Measurements from ENCODE around the gene BCL2. TPM values are rescaled to one million over a fixed set of nuclear protein-coding genes. Genes with fewer than 3 reads are reported as not detected.

BCL2 gene
- total RNA-seq, 1 donor from 2014 or later: 9.3 TPM

DNA sequence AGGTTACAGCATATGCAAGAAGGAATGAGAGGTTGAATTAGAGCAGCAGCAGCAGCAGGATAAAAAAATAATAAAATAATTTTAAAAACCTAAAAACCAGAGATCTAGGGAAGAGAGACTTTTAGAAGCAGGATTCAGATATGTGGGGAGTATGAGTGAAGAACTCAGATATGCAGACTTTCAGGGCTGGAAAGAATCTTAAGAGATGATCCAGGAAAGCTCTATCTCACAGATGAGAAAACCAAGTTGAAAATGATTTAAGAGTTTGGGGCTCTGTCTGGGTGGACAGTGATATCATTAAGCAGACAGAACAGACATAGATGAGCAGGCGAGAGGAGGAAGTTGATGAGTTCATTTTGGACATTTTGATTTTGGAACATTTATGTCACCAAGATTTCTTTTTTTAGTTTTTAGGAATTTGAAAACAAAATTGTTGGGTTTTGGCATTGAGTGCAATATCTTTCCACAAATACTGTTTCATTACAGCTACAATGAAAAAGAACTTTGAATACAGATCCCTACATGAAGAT lies 31.8 kb downstream of the BCL2 start:
- H3K27ac Mint-ChIP-seq: no peak overlapping the region
- H3K4me3 Mint-ChIP-seq: no peak overlapping the region
- TF ChIP-seq CTCF (IDR thresholded peaks at IDR 0.05; ENCODE audit: unreplicated experiment): no peak
- H3K36me3 Mint-ChIP-seq: no peaks in the 10 kb centered on the region
- H3K27me3 Mint-ChIP-seq (ENCODE audit: low read depth): no peaks in the 10 kb centered on the region
- H3K9me3 Mint-ChIP-seq: no peaks in the 10 kb centered on the region
- H3K4me1 Mint-ChIP-seq: peaks cover 9% of the 10 kb centered on the region
- no peak for DNase-seq (ENCODE audit: low spot score in 2 of 2, unreplicated experiment in 2 of 2)

GRCh38 chr18:63286926-63287325 lies 32.6 kb downstream of the BCL2 start:
- no peaks in the 10 kb centered on the region for H3K36me3 Mint-ChIP-seq
- peaks cover 9% of the 10 kb centered on the region for H3K4me1 Mint-ChIP-seq
- DNase-seq (ENCODE audit: low spot score in 2 of 2, unreplicated experiment in 2 of 2): no peak
- no peak overlapping the region for H3K4me3 Mint-ChIP-seq
- H3K9me3 Mint-ChIP-seq: no peaks in the 10 kb centered on the region
- H3K27ac Mint-ChIP-seq: no peak overlapping the region
- no peaks in the 10 kb centered on the region for H3K27me3 Mint-ChIP-seq (ENCODE audit: low read depth)
- no peak for TF ChIP-seq CTCF (IDR thresholded peaks at IDR 0.05; ENCODE audit: unreplicated experiment)

DNA sequence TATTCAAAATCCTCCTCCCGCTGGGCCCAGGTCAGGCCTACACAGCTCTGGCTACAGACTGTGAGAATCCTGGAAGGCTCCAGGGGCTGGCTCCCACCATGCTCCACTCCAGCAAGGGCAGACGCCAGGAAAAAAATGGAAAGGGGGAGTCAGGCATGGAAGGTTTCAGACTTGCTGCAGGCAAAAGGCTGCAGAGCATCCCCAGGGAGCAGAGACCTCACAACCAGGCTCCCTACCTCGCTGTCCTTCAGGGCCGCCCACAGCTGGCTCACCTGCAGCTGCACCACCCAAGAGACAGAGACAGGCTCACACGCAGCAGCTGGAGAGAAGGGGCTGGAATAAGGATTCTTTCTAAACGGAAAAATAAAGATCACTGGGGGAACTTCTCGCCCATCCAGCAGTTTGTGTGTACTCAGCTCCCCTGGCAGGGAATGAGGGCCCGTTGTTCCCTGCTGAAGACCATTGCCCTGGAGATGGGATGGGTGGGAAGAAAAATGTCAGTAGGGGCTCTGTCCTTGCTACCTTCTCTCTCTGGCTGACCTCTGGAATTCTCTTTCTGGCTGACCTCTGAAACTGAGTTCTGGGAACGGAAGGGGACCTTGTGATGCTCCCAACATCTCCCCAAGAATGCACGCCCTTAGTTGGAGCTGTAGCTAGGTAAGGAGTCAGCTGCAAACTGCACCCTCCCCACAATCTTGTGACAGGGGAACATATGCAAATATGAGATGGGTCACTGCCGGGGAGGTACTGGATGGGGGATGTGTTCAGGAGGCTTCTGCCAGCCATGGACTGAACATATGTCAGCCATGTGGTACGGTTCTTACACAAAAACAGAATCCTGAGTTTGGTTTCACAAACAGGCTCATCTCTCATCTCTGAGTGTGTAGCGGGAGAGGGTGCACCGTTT lies 34.5 kb downstream of the BCL2 start:
- Mint-ChIP-seq H3K27ac (no peak overlapping the region), H3K4me3 (no peak overlapping the region), H3K36me3 (peaks cover 3% of the 10 kb centered on the region), H3K4me1 (peaks cover 2% of the 10 kb centered on the region), H3K9me3 (peaks cover 3% of the 10 kb centered on the region), H3K27me3 (ENCODE audit: low read depth) (no peaks in the 10 kb centered on the region)
- DNase-seq (ENCODE audit: low spot score in 2 of 2, unreplicated experiment in 2 of 2): no peak
- TF ChIP-seq CTCF (IDR thresholded peaks at IDR 0.05; ENCODE audit: unreplicated experiment): no peak

DNA sequence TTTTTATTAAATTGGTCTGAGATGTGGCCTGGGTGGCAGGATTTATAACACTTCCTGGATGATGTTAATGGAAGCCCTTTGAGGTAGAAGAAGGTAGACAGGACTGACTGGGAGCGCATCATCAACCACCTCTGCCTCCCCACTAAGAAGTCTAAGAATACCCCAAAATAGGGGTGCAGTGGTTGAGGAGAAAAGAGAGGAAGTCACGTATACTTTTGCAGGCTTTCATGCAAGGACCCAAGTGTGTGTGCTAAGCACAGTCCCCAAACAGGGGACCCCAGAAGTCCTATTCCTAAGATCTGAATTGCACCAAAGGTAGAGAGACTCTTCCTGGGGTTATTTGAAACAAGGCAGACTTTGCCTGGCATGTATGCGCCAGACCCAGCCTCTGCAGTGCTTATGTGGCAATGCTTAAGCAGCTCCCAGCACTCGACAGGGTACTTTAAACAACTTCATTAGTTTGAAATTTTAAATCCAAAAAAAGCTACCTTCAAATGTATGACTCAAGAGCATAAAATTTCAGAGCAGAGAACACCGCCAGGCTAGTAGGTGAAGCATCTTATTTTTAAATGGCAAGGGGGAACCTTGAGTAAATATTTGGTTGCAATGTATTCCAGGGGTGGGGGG lies 35.3 kb downstream of the BCL2 start:
- Mint-ChIP-seq H3K27me3 (ENCODE audit: low read depth) (no peaks in the 10 kb centered on the region), H3K27ac (no peak overlapping the region), H3K4me1 (no peaks in the 10 kb centered on the region), H3K9me3 (peaks cover 3% of the 10 kb centered on the region), H3K36me3 (peaks cover 3% of the 10 kb centered on the region), H3K4me3 (no peak overlapping the region)
- no peak for DNase-seq (ENCODE audit: low spot score in 2 of 2, unreplicated experiment in 2 of 2)
- no peak for TF ChIP-seq CTCF (IDR thresholded peaks at IDR 0.05; ENCODE audit: unreplicated experiment)

DNA sequence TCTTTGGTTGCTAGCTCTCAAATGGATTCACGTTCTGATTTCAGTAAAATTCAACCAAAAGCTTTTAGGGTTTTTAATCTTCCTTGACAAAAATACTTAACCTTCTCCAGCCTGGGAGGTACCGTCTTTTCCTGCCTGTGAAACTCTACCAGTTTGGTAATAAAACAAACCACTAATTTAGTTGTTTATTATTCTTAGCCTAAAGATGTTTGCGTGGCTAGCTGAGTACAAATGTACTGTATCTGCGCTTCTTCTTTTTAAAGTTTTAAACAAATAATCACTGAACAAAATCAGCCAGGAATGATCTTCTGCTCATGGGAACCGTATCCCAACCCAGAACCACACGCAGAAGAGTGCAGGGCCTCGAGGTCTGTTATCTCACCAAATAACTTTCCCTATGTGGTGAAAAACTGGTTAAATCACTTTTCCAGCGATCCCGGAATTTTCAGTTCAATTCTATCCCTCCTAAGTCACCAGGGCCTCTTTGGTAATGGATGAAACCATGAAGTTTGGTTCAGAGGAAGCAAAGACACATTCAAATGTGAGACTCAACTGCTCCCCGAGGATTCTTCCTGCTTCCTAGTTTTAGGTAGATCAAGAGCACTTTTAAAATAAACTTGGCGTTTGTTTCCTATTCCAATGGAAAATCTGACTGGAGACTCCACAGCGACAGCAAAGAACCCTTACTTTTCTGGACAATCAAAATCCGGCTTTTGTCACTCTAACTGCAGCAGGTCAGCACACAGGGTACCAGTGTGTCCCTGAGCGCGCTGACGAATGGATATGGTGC lies 36.1 kb downstream of the BCL2 start:
- H3K36me3 Mint-ChIP-seq: peaks cover 3% of the 10 kb centered on the region
- H3K27ac Mint-ChIP-seq: no peak overlapping the region
- peaks cover 3% of the 10 kb centered on the region for H3K9me3 Mint-ChIP-seq
- DNase-seq (ENCODE audit: low spot score in 2 of 2, unreplicated experiment in 2 of 2): no peak
- no peaks in the 10 kb centered on the region for H3K27me3 Mint-ChIP-seq (ENCODE audit: low read depth)
- H3K4me3 Mint-ChIP-seq: no peak overlapping the region
- H3K4me1 Mint-ChIP-seq: no peaks in the 10 kb centered on the region
- no peak for TF ChIP-seq CTCF (IDR thresholded peaks at IDR 0.05; ENCODE audit: unreplicated experiment)

Measured in mesothelial cell of epicardium (in vitro differentiated cells).